ENCODE data around the gene VAV1.
"Not testable (repeated sequence)": the region's sequence is repeated elsewhere in the genome, so short reads cannot be mapped to it uniquely, and the experiment has no call there.

The VAV1 gene

DNA sequence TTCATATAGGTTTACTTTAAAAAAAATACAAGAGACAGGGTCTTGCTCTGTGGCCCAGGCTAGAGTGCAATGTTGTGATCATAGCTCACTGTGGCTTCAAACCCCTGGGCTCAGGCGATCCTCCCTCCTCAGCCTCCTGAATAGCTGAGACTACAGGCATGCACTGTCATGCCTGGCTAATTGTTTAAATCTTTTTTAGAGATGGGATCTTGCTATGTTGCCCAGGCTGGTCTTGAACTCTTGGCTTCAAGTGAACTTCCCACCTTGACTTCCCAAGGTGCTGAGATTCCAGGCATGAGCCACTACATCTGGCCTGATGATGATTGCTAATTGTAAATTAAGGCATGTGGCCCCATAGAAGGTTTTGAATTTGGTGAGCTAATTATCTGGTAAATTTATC is 79.5 kb downstream of the VAV1 start:
- DNase-seq (ENCODE audit: low spot score), result no peak

GRCh38 chr19:6853868-6854267 is 81.4 kb downstream of the VAV1 start:
- DNase-seq (ENCODE audit: low spot score), result no peak

DNA sequence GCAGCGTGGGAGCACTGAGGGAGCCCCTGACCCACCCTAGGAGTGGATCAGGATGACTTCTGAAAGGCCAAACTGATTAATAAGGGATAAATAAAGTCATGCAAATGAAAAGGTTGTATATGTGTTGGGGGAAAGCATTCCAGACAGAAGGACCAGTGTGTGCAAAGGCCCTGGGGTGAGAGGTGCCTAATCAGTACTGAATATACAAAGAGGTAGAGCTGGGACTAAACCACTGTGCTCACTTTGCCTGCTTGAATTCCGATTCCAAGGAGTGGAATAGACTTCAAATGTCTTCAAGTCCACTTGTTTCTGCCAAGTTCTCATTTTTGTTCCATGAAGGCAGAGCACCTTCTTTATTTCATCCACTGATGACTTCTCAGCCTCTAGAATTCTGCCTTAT is 82.2 kb downstream of the VAV1 start:
- no peak for DNase-seq (ENCODE audit: low spot score)

- DNase-seq (ENCODE audit: low spot score), result no peak
These were observed 84.4 kb downstream of the VAV1 start for GRCh38 chr19:6856749-6857372.

DNA sequence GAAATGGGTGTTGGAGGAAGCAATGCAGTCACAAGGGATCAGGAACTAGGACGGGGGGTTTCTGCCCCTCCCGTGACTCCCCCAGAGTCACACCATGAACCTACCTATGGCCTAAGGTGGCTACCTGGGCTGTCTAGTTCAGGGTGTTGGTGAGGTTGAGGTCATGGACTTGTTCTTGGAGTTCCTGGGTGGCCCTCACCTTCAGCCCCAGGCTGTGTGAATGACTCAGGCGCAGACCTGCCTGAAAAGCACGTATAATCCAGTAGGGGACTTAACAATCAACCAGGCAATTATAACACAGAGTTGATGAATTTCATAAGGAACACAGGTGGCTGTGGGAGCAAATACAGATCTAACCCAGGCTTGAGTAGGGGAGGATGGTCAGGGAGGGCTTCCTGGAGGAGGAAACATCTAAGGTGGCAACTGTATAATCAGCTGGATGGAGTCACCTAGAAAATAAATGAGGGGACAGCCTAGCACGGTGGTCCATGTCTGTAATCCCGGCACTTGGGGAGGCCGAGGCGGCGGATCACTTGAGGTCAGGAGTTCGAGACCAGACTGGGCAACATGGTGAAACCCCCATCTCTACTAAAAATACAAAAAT is 89.3 kb downstream of the VAV1 start:
- DNase-seq (ENCODE audit: low spot score), result no peak

DNA sequence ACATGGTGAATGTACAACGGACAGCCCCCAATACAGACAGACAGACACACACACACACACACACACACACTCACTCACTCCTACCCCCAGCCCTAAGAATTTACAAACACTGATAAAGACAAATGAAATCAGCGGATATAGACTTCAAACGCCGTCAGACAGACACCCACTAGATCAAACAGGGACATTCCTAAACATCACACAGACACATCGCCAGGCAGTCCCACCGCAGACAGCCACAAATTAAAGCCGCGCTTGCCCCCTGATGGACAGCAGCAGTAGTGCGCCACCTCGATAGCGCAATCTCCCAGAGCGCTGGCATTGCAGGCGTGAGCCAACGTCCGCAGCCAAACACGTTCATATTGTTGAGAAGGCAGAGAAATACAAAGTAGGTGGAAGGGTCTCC is 90.2 kb downstream of the VAV1 start:
- peak; percentile 54 for DNase-seq (ENCODE audit: low spot score)

DNA sequence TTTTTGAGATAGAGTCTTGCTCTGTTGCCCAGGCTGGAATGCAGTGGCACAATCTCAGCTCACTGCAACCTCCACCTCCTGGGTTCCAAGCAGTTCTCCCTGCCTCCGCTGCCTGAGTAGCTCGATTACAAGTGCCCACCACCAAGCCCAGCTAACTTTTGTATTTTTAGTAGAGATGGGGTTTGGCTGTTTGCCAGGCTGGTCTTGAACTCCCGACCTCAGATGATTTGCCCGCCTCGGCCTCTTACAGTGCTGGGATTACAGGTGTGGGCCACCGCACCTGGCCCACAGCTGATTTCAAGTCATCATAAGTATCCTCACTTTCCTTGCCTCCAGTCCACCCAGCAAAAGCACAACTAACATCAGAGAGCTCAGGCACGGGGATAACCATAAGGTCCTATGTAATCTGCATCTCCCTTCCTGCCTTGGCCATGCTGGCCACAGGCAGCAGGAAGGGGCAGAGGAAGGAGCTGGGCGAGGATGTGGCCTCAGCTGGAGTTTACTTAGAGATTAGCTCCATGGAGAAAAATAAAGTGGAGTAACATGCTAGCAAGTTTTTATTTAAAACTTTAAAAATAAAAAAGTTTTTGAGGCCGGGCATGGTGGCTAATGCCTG is 91.9 kb downstream of the VAV1 start:
- DNase-seq (ENCODE audit: low spot score), result no peak

DNA sequence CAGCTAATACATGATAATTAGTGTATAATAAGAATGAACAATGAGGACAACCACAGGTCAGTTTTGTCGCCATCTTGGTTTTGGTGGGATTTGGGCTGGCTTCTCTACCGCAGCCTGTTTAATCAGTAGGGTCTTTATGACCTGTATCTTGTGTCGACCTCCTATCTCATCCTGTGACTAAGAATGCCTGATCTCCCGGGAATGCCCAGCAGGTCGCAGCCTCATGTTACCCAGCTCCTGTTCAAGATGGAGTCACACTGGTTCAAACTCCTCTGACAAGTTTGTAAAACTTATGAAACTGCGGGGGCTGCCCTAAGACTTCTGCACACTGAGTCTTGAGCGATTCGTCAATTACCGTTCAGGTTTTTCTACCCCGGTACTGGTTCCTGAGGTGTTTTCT is 93.3 kb downstream of the VAV1 start:
- DNase-seq (ENCODE audit: low spot score), result no peak

- no peak for DNase-seq (ENCODE audit: low spot score)
These were observed 94.2 kb downstream of the VAV1 start for GRCh38 chr19:6866741-6867151.

DNA sequence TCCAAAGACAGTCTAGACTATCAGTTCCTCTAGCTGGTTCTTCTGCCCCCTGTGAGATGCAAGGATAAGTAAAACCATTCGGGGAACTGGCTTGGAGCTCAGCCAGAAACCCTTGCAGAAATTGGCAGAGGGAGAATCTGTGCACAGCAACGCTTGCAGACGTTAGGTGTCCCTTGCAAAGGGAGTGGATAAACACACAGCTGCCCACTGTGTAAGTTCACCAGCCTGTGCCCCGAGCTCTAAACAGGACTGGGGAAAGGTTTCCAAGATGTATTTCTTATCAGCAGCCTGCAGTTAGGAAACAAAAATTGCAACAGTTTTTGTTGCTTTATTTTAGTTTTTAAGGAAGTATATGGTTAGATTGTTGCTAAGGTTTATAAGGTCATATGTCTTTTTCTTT is 95.8 kb downstream of the VAV1 start:
- DNase-seq (ENCODE audit: low spot score), result no peak

DNA sequence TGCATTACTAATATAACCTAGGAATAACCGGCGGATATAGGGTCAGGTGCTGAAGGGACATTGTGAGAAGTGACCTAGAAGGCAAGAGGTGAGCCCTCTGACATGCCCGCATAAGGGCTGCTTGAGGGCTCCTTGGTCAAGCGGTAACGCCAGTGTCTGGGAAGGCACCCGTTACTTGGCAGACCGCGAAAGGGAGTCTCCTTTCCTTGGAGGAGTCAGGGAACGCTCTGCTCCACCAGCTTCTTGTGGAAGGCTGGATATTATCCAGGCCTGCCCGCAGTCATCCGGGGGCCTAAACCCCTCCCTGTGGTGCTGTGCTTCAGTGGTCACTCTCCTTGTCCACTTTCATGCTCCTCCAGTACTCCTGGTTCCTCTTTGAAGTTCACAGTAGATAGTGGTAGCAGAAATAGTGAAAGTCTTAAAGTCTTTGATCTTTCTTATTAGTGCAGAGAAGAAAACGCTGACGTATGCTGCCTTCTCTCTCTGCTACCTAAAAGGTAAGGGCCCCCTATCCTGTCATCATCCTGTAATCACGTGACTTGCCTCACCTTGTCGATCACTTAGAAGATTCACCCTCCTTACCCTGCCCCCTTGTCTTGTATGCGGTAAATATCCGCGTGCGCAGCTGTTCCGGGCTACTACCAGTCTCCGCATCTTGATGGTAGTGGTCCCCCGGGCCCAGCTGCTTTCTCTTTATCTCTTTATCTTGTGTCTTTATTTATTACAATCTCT is 96.8 kb downstream of the VAV1 start:
- not testable (repeated sequence) for DNase-seq (ENCODE audit: low spot score)

- no peak for DNase-seq (ENCODE audit: low spot score)
These were observed 101.4 kb downstream of the VAV1 start for GRCh38 chr19:6873708-6874431.

- DNase-seq (ENCODE audit: low spot score), result no peak
These were observed 102.7 kb downstream of the VAV1 start for GRCh38 chr19:6875218-6875617.

DNA sequence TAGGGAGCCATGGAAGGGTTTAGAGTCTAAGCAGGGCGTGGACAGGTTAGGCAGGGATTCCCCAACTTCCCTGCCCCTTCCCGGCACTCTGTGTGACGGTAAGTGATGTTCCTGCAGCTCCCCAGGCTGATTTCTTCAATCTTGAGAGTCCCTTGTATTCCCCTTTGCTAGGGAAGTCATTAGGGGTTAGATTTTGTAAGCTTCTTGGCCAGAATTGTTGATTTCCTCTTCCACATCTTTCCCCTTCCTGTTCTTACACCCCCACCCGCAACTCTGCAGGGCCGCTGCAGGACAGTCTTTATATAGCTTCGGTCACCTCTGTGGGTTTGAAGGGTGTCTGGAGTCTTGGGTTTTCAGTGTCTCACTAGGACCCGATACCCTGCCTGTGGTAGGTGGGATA is 104.2 kb downstream of the VAV1 start:
- DNase-seq (ENCODE audit: low spot score), result no peak

DNA sequence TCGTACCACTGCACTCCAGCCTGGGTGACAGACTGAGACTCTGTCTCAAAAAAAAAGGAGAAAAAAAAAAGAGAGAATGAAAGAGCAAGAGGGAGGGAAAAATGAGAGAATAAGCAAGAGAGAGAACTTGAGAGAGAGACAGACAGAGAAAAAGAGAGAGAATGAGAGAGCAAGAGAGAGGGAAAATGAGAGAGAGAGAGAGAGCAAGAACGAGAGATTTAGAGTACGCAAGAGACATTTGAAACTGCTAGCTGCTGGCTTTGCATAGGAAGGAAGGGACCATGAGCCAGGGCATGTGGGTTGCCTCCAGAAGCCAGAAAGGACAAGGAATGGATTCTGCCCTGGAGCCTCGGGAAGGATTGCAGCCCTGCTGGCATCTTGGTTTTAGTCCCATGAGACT is 105.3 kb downstream of the VAV1 start:
- no peak for DNase-seq (ENCODE audit: low spot score)

- DNase-seq (ENCODE audit: low spot score), result no peak
These were observed 113.9 kb downstream of the VAV1 start for GRCh38 chr19:6886277-6886897.

- DNase-seq (ENCODE audit: low spot score), result no peak
These were observed 114.8 kb downstream of the VAV1 start, which contains the start of gene ADGRE1 for GRCh38 chr19:6887316-6887715. ADGRE1 (plus strand) TSS chr19:6887579; CDS start chr19:6887609, 30 bp downstream.

DNA sequence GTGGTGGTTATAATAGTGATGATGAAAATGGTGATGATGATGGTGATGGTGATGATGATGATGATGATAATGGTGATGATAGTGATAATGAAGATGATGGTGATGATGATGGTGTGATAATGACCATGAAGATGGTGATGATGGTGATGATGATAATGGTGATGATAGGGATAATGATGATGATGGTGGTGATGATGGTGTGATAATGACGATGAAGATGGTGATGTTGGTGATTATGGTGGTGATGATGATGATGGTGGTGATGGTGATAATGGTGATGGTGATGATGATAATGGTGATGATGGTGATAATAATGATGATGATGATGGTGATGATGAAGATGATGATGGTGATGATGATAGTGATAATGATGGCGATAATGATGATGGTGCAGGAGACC is 116.5 kb downstream of the VAV1 start:
- DNase-seq (ENCODE audit: low spot score), result no peak

DNA sequence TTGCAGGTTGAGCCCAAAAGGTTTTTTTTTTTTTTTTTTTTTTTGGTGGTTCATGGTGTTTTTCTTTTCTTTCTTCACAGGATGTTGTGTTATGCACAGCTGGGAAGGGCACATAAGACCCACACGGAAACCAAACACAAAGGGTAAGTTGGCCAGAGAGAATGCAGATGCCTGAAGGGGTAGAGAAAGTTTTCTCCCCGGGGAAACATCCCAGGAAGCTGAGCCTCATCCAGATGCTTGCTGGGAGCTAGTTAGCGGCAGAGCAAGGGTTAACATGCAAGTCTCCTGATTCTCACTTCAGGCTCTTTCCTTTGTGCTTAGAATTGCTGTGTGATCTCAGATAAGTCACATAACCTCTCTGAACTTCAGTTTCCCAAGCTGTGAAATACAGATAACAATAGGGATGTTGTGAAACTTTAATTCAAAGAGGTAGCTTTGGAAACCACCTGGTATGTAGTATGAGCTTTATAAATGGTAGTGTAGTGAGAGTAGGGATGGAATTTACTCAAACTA is 117.9 kb downstream of the VAV1 start:
- DNase-seq (ENCODE audit: low spot score), result no peak

DNA sequence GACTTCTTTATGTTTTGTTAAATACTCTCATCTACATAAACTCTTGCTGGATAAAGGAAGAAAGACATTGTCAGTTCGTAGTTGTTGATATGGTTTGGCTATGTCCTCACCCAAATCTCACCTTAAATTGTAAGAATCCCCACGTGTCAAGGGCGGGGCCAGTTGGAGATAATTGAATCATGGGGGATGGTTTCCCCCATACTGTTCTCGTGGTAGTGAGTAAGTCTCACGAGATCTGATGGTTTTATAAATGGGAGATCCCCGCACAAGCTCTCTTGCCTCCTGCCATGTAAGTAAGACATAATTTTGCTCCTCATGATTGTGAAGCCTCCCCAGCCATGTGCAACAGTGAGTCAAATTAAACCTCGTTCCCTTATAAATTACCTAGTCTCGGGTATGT is 118.4 kb downstream of the VAV1 start:
- DNase-seq (ENCODE audit: low spot score), result no peak

DNA sequence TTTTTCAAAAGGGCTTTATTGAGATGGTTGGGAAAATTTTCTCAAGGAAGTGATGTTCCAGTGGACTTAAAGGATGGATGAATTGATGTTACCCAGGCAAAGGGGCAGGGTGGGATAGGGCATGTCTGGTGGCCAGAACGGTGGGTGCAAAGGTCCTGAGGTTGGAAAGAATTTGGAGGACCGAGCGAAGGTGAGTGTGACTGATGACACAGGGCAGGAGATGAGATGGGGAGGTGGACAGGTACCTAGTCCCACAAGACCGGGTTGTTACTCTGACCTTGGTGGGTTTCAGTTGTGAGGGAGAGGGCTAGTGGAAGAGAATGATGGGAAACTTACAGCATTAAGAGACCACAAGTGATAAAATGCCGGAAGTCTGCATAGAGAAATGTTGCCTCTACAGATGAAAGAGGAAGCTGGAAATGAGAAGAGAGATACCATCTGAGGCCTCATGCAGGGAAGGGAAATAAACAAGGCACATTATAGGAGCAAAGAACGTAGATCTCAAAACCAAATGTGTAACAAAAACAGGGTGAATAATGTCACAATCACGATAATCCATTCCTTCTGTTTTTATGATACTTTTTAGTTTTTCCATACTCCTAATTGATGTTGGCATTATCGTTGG is 119.4 kb downstream of the VAV1 start:
- no peak for DNase-seq (ENCODE audit: low spot score)
